Osteocyte (in vitro differentiated cells): ENCODE data around the gene DISC1. TPM values are rescaled to one million over a fixed set of nuclear protein-coding genes. Genes with fewer than 3 reads are reported as not detected.

Experiments
- DNase-seq: peaks from one replicate; pipeline ENCODE4 v3.0.0; 2021; ENCODE audit warnings: mixed read lengths; ENCODE audit not compliant: unreplicated experiment; ENCODE audit errors: extremely low spot score
- H3K27ac Mint-ChIP-seq: one replicate; pipeline ENCODE4 v1.8.0; 2021; ENCODE audit warnings: mild to moderate bottlenecking, mixed read lengths; ENCODE audit not compliant: unreplicated experiment
- H3K27me3 Mint-ChIP-seq: one replicate; pipeline ENCODE4 v1.8.0; 2021; ENCODE audit warnings: mixed read lengths; ENCODE audit not compliant: unreplicated experiment
- H3K36me3 Mint-ChIP-seq: one replicate; pipeline ENCODE4 v1.8.0; 2021; ENCODE audit warnings: mixed read lengths; ENCODE audit not compliant: unreplicated experiment
- H3K4me1 Mint-ChIP-seq: one replicate; pipeline ENCODE4 v1.8.0; 2021; ENCODE audit warnings: mixed read lengths; ENCODE audit not compliant: unreplicated experiment
- H3K4me3 Mint-ChIP-seq: one replicate; pipeline ENCODE4 v1.8.0; 2021; ENCODE audit warnings: mild to moderate bottlenecking, moderate library complexity, mixed read lengths; ENCODE audit not compliant: unreplicated experiment
- H3K9me3 Mint-ChIP-seq: one replicate; pipeline ENCODE4 v1.8.0; 2021; ENCODE audit warnings: mixed read lengths; ENCODE audit not compliant: unreplicated experiment
- CTCF ChIP-seq: fragments of 200-600 bp; sonication (generic); IDR thresholded peaks from 2 replicates; pipeline ENCODE4 v1.5.0; 2021; ENCODE audit warnings: antibody characterized with exemption, mild to moderate bottlenecking, moderate library complexity
- total RNA-seq: library from RNA; stranded (reverse); gene quantifications from 2 replicates; pipeline ENCODE4 v1.2.1, GENCODE V29; 2021

DISC1 gene
- total RNA-seq, 1 donor from 2014 or later: 15.6 TPM

GRCh38 chr1:231601824-231602672, 24.5 kb upstream of the DISC1 start:
- Mint-ChIP-seq H3K27ac (no peak overlapping the region), H3K4me3 (no peak overlapping the region), H3K27me3 (peaks cover 3% of the 10 kb centered on the region), H3K36me3 (no peaks in the 10 kb centered on the region), H3K4me1 (peaks cover 10% of the 10 kb centered on the region), H3K9me3 (no peaks in the 10 kb centered on the region)
- no peak for DNase-seq
- TF ChIP-seq CTCF: no peak

- no peak overlapping the region for H3K4me3 Mint-ChIP-seq
- no peak for DNase-seq
- no peaks in the 10 kb centered on the region for H3K36me3 Mint-ChIP-seq
- no peak for TF ChIP-seq CTCF
- H3K9me3 Mint-ChIP-seq: no peaks in the 10 kb centered on the region
- no peak overlapping the region for H3K27ac Mint-ChIP-seq
- peaks cover 10% of the 10 kb centered on the region for H3K4me1 Mint-ChIP-seq
- peaks cover 3% of the 10 kb centered on the region for H3K27me3 Mint-ChIP-seq
These were observed 24.0 kb upstream of the DISC1 start for GRCh38 chr1:231602673-231602984.

- H3K36me3 Mint-ChIP-seq: peaks cover 3% of the 10 kb centered on the region
- no peaks in the 10 kb centered on the region for H3K9me3 Mint-ChIP-seq
These were observed 22.9 kb upstream of the DISC1 start for GRCh38 chr1:231603598-231604275.

GRCh38 chr1:231604276-231604621, 22.3 kb upstream of the DISC1 start:
- no peaks in the 10 kb centered on the region for H3K9me3 Mint-ChIP-seq
- peak overlapping the region; percentile 82 for H3K4me3 Mint-ChIP-seq
- DNase-seq: no peak
- no peak for TF ChIP-seq CTCF
- peaks cover 10% of the 10 kb centered on the region for H3K4me1 Mint-ChIP-seq
- H3K27ac Mint-ChIP-seq: no peak overlapping the region
- peaks cover 3% of the 10 kb centered on the region for H3K36me3 Mint-ChIP-seq
- peaks cover 3% of the 10 kb centered on the region for H3K27me3 Mint-ChIP-seq

More at GRCh38 chr1:231603598-231604275, 22.9 kb upstream of the DISC1 start:
- peak; percentile 78 for TF ChIP-seq CTCF
- Mint-ChIP-seq H3K4me1 (peaks cover 10% of the 10 kb centered on the region), H3K27ac (no peak overlapping the region), H3K4me3 (peak overlapping the region; percentile 82), H3K27me3 (peaks cover 3% of the 10 kb centered on the region)
- no peak for DNase-seq
